RWPE2 (cell line): ENCODE results near the gene HLA-C.

Experiments
- ATAC-seq: fragments of 200-7000 bp; cut with Tn5 transposase; 3 replicates; pipeline ENCODE4 v1.9.1; 2021; ENCODE audit warnings: low read depth
- DNase-seq: peaks from one replicate; pipeline ENCODE4 v3.0.0-alpha.2; 2020; ENCODE audit warnings: low spot score
- H3K27ac ChIP-seq: fragments of 450-650 bp; 2 replicates; pipeline ENCODE4 v1.5.1; 2017; ENCODE audit warnings: mild to moderate bottlenecking; ENCODE audit not compliant: poor library complexity, severe bottlenecking
- H3K27me3 ChIP-seq: fragments of 250-450 bp; sonication (Bioruptor Pico); 2 replicates; pipeline ENCODE4 v1.5.1; 2021; ENCODE audit warnings: mild to moderate bottlenecking, moderate library complexity; ENCODE audit not compliant: insufficient read depth, poor library complexity, severe bottlenecking
- H3K36me3 ChIP-seq: fragments of 250-450 bp; sonication (Bioruptor Pico); 2 replicates; pipeline ENCODE4 v1.5.1; 2020; ENCODE audit warnings: low read depth, mild to moderate bottlenecking, moderate library complexity
- H3K4me1 ChIP-seq: fragments of 250-450 bp; sonication (Bioruptor Pico); 2 replicates; pipeline ENCODE4 v1.5.1; 2021; ENCODE audit warnings: mild to moderate bottlenecking, moderate library complexity; ENCODE audit not compliant: insufficient read depth, poor library complexity, severe bottlenecking
- H3K4me3 ChIP-seq: fragments of 250-450 bp; sonication (Bioruptor Pico); 2 replicates; pipeline ENCODE4 v1.5.1; 2021; ENCODE audit warnings: mild to moderate bottlenecking, moderate library complexity; ENCODE audit not compliant: severe bottlenecking
- H3K9me3 ChIP-seq: fragments of 250-450 bp; sonication (Bioruptor Pico); 2 replicates; pipeline ENCODE4 v1.5.1; 2021; ENCODE audit warnings: mild to moderate bottlenecking, moderate library complexity; ENCODE audit not compliant: severe bottlenecking
- CTCF ChIP-seq: fragments of 450-650 bp; IDR thresholded peaks from one replicate; pipeline ENCODE4 v1.5.1; 2017; ENCODE audit warnings: mild to moderate bottlenecking, moderate library complexity; ENCODE audit not compliant: poor library complexity, severe bottlenecking

Gene HLA-C

GRCh38 chr6:31272436-31272835 lies 544 bp upstream of the HLA-C start:
- DNase-seq (no peak), ATAC-seq (0 out of 3 replicates have a peak, but pooled peaks have one; percentile 1)
- Histone ChIP-seq H3K36me3 (peaks cover 11% of the 10 kb centered on the region), H3K27ac (no peak overlapping the region), H3K9me3 (no peaks in the 10 kb centered on the region), H3K4me3 (peak overlapping the region; percentile 61), H3K27me3 (no peaks in the 10 kb centered on the region), H3K4me1 (no peaks in the 10 kb centered on the region)
- TF ChIP-seq CTCF, result no peak

DNA sequence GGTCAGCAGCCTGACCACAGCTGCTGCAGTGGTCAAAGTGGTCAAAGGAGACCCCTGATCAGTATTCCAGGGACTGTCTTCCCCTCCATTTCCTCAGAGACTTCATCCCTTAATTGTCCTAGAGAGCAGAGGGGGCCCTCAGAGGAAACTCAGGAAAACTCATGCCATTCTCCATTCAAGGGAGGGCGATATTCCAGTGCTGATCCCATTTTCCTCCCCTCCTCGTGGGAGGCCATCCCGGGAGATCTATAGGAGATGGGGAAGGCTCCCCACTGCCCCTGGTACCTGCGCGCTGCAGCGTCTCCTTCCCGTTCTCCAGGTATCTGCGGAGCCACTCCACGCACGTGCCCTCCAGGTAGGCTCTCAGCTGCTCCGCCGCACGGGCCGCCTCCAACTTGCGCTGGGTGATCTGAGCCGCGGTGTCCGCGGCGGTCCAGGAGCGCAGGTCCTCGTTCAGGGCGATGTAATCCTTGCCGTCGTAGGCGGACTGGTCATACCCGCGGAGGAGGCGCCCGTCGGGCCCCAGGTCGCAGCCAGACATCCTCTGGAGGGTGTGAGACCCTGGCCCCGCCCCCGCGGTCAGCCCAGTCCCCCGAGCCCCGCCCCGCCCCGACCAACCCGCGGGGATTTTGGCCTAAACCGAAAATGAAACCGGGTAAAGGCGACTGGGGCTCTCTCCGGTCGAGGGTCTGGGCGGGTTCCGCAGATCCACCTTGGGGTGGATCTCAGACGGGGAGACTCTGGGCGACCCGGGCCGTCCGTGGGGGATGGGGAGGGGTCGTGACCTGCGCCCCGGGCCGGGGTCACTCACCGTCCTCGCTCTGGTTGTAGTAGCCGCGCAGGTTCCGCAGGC lies 878 bp downstream of the HLA-C start:
- H3K4me1 ChIP-seq, result no peaks in the 10 kb centered on the region
- TF ChIP-seq CTCF, result no peak
- no peaks in the 10 kb centered on the region for H3K9me3 ChIP-seq
- peak overlapping the region; percentile 39 for H3K27ac ChIP-seq
- ATAC-seq, result peak; percentile 40
- no peaks in the 10 kb centered on the region for H3K27me3 ChIP-seq
- DNase-seq, result peak; percentile 72
- H3K4me3 ChIP-seq, result peak overlapping the region; percentile 61
- H3K36me3 ChIP-seq, result peaks cover 11% of the 10 kb centered on the region

DNA sequence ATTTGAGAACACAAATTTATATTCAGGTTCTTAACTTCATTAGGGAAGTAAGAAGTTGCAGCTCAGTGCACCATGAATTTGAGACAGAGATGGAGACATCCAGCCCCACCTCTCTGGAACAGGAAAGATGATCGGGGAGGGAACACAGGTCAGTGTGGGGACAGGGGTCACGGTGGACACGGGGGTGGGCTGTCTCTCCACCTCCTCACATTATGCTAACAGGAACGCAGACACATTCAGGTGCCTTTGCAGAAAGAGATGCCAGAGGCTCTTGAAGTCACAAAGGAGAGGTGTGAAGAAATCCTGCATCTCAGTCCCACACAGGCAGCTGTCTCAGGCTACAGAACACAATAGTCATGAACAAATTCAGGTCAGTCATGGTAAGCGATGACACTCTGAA lies 3.1 kb downstream of the HLA-C start:
- H3K27me3 ChIP-seq, result no peaks in the 10 kb centered on the region
- no peak for TF ChIP-seq CTCF
- ATAC-seq, result no peak
- peaks cover 11% of the 10 kb centered on the region for H3K36me3 ChIP-seq
- DNase-seq, result no peak
- H3K4me3 ChIP-seq, result no peak overlapping the region
- no peak overlapping the region for H3K27ac ChIP-seq
- no peaks in the 10 kb centered on the region for H3K4me1 ChIP-seq
- H3K9me3 ChIP-seq, result no peaks in the 10 kb centered on the region

GRCh38 chr6:31268369-31268765 lies 3.5 kb downstream of the HLA-C start:
- no peak for ATAC-seq
- DNase-seq, result no peak
- H3K4me1 ChIP-seq, result no peaks in the 10 kb centered on the region
- no peak overlapping the region for H3K4me3 ChIP-seq
- H3K27me3 ChIP-seq, result no peaks in the 10 kb centered on the region
- H3K36me3 ChIP-seq, result peaks cover 11% of the 10 kb centered on the region
- no peaks in the 10 kb centered on the region for H3K9me3 ChIP-seq
- no peak for TF ChIP-seq CTCF
- H3K27ac ChIP-seq, result no peak overlapping the region
